Activated effector memory CD4-positive, alpha-beta T cell treated with Interleukin-2 at 50 U/mL for 16 hours (primary cell): ENCODE results near the gene BCAS4.

ENCODE experiments used
- DNase-seq: peaks from one replicate; pipeline ENCODE4 v3.0.0-alpha.2; 2020

Gene BCAS4

DNA sequence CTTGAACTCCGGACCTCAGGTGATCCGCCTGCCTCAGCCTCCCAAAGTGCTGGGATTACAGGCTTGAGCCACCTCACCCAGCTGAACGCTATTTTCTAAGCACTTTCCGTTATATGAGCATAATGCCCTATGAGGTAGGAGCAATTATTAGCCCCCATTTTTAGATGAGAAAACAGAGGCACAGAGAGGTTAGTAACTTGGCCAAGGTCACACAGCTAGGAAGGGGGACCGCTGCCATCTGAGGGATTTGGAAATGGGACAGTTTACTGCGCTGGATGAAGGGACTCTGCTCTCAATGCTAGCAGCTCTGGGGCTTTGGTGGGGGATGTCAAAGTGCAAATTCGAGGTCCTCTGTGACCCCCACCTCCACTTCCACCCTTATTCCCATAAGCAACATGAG is 62.5 kb downstream of the BCAS4 start:
- no peak for DNase-seq

DNA sequence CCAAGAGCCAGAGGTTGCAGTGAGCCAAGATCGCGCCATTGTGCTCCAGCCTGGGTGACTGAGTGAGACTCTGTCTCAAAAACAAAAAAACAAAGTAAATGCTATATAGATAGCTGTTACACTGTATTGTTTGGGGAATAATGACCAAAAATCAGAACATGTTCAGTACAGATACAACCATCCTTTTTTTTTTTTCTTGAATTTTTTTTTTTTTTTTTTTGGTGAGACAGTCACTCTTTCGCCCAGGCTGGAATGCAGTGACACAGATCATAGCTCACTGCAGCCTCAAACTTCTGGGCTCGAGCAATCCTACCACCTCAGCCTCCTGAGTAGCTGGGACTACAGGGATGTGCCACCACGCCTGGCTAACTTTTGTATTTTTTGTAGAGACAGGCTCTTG is 63.7 kb downstream of the BCAS4 start:
- no peak for DNase-seq

DNA sequence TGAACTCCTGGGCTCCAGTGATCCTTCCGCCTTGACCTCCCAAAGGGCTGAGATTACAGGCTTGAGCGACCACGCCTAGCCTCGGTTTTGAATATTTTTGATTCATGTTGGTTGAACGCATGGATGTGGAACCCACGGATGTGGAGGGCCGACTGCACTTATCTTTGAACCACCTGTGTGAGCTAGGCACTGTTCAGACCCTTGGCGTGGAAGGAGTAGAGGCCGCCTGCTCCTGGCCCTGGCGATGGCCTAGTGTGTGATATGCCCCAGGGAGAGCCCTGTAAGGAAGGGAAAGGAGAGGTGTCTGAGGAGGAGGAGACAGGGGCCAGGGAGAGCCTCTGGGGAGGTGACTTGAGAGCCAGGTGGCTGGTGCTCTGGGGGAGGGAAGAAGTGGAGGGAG is 64.3 kb downstream of the BCAS4 start:
- DNase-seq: no peak

DNA sequence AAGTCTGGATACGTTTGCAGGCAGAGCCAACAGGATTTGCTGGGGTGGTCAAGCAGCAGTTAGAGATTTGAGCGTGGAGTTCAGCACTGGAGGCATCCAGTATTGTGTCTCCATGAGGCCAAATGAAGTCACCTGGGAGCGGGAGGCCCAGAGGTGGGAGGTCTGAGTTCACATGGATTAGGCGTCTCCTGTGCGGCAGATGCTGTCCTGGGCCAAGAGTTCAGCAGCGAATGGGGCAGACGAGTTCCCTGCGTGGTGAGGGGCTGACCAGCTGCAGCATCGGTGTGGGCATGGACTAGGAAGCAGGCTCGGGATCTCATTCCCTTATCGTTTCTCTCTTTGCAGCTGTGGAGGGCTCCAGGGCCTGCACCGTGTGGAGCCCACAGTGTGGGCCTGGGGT is 66.2 kb downstream of the BCAS4 start:
- no peak for DNase-seq

DNA sequence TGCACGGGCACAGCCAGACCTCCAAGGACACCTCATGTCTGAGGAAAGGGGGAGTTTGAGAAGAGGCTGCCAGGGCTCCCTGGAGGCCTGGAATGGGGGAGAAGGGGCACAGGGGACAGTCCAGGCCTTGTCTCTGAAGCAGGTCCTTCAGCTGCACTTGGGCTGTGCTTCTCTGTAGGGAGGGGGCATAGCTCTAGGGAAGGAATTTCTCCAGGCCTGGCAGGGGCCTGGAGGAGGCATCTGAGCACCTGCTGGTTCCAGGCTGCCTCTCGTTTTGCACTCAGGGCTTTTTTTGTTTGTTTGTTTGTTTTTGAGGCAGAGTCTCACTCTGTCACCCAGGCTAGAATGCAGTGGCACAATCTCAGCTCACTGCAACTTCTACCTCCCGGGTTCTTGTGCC is 67.7 kb downstream of the BCAS4 start:
- no peak for DNase-seq

DNA sequence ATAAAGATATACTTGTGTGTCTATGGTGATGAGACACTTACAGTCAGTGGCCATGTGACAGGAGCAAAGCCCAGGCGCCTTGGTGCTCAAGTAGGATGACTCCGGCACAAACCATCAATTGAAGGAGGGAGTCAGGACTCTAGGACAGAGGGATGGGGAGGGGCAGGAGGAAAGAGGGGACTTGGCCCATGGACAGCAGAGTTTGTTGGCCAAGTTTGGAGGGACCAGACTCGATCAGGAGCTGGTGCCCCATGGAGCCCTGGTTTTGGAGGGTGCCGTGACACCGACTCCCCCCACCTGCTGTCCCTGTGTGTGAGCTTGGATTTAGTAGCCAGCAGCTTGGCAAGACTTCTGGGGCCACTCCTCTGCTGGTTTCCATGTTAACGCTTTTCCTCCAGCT is 70.3 kb downstream of the BCAS4 start:
- no peak for DNase-seq

DNA sequence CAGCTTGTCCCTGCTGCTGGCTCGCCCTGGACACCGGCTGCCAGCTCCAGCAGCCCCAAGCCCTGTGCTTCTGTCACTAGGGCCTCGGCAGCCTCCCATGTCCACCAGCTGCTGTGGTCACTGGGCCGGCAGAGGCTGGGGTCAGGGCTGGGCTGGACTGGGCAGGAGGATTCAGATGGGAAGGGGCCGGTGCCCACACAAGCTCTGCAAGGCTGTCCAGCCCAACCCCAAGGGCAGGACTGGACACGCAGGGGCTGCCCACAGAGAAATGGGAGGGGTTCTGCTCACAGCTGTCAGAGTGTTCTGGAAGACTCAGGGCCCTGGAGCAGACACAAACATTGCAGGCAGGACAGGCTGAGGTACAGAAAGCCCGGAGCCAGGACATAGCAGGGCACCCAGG is 70.7 kb downstream of the BCAS4 start:
- DNase-seq: no peak

DNA sequence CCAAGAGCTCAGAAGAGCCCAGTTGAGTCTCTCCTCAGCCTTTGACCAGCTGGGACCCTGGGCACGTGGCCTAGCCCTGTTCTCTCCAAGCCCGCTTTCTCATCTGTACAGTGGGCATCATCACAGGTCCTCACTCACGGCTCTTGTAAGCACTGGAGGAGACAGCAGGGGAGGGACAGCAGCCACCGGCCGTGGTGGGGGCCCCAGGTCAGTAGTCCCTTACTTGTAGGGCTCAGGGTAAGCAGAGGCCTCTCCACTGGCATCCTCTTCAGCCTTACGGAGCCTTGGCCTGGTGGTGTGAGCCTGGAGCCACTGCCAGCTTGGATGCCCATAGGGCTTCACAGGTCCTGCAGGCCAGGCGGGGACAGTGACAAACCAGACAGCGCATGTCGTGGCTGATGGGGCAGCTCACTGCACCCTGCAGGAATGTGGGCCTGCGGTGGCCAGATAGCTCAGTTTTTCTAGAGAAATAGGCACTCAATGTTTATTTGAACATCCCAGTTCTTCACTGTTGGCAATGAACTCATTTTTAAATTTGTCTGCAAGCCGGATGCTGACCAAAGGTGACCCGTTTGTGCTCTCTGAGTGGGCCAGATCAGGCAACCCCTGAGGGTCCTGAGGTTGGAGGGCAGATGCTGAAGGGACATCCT is 71.3 kb downstream of the BCAS4 start:
- DNase-seq: no peak

DNA sequence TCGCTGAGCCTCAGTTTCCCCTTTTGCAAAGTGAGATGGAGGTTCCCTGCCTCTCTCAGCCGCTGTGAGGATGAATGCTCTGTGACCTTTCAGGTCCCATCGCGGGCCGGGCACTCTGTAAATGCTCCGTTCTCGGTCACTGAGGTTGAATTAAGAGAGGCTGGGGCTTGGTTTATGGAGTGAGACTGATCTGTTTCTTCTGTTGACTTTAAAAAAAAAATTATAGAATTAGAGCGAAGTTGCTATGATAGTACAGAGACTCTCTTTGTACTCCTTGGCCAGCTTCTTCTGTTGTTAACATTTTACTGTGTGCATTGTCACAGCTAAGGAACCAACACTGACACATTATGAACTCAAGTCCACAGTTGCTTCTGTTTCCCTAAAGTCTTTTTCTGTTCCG is 72.0 kb downstream of the BCAS4 start:
- no peak for DNase-seq

DNA sequence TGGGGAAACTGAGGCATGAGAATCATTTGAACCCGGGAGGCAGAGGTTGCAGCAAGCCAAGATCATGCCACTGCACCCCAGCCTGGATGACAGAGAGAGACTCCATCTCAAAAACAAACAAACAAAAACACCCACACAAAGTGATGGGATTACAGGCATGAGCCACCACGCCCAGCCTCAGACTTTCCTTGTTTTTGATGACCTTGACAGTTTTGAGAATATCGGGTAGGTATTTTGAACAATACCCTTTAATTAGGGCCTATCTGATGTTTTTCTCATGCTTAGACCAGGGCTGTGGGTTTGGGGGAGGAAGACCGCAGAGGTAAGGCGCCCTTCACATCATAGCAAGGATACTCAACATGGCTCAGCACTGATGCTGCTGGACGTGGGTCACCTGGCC is 72.9 kb downstream of the BCAS4 start:
- DNase-seq: no peak

DNA sequence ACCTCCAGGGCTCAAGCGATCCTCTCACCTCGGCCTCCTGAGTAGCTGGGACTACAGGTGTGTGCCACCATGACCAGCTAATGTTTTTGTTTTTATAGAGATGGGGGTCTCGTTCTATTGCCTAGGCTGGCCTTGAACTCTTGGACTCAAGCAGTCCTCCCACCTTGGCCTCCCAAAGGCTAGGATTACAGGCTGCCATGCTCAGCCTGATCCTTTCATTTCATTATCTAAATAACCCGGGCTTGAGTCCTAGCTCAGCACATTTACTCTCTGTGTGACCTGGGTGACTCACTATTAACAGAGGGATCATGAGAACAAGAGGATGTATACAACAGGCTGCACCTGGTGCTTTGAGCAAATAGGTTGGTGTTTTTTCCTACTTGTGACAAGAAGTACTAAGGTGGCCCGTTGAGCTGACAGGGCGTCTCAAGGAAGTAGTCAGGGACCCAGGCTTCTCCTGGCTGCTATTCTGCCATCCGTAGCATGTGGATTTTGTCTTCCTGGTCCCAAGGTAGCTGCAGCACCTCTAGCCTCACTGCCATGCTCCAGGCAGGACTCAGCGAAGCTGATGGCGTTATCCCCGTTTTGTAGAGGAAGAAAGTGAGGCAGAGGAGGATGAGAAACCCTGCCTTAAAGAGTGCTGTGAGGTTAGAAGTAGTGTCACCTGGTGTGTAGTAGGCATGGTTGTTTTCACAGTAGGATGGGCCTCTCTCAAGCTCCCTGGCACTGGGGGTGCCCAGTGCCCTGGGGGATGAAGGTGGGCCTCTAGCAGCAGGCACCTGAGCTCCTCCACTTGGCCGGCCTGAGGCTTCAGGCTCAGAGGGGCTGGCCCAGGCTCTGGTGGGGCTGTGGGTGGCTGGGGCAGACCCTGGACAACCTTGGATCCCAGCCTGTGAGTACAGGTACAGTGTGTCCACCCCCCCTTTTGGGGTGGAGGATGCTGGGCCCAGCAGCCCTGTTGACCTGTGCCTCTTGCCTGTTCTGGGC is 73.9 kb downstream of the BCAS4 start:
- no peak for DNase-seq

DNA sequence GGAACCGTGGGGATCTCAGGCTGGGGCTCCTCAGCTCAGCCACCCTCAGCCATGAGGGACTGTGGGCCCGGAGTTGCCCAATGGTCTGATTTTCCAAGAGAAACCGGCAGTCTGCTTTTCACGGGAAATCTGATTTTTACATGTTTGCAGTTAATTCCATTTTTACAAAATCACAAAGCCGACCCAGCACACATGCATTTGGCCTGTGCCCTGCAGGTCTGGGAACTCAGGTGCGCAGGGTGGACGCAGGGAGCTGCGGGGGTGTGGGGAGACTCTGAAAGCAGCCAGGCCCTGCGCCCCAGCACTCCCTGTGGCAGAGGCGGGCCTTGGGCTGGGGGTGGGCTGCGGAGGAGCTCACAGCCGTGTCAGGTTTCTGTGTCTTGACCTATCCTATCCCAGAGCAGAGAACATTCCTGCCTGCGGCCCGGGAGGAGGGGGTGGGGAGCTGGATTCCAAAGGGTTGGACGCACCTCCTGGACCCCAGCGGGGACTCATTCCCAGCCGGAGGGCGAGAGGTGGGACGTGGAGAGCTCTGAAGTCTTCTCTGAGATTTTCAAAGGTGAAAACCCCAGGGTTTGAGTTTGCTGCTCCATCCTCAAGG is 75.8 kb downstream of the BCAS4 start:
- no peak for DNase-seq

DNA sequence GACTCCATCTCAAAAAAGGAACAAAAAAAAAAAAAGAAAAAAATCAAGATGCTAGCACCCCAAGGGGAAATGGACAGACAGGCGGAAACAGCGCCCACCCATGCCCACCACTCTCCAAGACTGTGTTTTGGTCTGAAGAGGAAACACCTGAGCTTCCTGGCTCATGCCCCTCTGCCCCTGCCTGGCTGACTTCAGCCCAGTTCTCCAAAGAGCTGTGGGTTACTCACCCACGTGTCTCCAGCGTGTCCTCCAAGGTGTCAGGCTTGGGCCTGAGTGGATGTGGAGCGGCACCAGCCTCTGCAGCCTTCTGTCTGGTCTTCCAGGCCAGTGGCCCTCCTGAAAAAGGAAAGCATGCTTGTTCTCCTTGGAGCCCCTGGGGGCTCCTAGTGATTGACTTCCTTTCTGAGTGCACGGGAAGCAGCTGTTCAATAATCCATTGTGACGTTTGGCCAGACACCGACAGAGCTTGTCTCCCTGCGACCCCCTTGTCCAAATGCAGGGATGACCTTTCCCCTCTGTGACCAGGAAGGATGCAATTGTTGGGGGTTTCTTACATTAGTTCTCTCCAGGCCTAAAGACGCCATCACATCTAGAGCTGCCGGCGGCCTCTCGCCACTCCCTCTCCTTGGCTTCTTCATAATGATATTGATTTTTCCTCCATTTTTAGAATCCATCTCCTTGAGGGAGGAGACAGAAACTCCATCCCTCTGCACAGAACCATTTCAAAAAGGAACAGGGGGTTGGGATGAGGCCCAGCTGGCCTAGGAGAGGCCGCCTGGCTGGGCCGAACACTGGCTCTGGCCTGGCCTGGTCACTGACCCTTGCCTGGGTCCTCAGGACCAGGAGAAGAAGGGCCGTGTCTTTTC is 77.9 kb downstream of the BCAS4 start:
- no peak for DNase-seq

DNA sequence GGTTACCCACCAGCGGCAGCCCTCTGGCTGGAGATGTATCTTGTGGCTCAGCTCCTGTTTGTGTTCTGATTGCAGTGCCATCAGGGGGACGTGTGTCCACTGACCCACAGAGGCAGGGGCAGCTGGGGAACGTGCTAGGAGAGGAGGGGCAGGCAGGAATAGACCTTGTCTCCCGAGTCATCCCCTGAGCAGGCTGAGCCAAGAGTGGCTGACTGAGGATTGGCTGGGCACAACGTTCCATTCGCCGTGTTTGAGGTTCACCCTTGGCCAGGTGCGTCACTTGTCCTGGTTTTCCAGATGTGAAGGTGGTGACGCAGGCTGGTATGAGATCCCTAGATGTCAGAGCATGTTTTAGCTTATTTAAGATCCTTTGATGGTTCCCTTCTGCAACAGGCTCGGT is 78.7 kb downstream of the BCAS4 start:
- DNase-seq: no peak

DNA sequence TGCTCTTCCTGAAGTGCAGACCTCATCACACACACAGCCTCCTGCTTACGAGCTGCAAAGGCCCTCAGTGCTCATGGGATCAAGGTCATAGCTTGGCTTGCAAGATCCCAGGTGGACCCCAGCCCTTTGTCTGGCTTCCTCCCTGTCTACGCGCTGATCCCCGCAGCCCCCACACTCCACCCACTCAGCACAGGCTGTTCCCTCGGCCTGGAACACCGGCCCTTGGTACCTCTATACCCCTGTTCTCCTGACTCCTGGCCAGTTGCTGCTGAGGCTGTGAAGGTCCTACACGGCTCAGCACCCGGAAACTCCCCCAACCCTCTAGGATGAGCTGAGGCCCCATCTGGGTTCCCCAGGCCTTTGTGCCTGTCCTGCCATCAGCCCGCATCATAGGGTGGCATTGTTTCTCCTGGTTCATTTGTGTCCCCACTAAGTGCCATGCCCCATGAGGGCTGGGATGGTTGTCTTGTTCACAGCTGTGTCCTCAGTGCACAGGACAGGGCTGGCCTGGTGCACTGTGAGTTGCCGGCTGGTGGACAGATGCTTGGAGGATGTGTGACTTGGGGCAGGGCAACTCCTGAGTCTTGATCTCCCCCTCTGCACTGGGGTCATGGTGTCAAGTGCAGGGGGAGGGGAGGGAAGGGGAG is 79.4 kb downstream of the BCAS4 start:
- no peak for DNase-seq

DNA sequence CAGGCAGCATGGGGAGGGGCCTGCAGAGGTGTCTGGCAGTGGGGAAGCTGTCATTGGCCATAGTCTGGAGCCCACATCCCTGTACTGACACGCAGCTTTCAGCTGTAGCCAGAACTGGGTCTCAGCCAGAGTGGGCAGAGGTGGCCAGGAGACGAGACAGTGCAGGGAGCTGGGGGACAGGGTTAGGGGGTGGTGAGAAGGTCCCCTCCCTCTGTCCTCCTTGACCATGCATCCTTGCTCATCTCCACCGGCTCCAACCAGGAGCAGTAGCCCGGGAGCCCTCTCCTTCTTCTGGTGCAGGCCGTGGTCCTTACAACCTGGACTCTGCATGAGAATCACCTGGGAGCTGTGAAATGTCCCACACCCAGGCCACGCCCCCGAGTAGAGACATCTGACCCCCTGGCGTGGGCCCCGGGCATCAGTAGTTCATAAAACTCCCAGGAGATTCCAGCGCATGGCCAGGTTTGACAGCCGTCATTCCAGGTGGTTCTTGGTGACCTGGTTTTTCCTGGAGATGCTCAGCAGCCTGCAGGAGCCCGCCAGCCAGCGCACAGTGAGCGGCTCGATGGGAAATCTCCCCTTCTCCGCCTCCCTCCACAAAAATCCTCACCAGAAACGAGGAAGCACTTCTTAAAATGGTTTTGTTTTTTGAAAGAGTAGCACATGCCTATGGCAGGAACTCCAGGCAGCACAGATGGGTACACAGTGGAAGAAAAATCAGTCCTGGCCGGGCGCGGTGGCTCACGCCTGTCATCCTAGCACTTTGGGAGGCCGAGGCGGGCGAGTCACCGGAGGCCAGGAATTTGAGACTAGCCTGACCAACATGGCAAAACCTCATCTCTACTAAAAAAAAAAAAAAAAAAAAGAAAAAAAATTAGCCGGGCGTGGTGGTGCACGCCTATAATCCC is 80.2 kb downstream of the BCAS4 start:
- no peak for DNase-seq

DNA sequence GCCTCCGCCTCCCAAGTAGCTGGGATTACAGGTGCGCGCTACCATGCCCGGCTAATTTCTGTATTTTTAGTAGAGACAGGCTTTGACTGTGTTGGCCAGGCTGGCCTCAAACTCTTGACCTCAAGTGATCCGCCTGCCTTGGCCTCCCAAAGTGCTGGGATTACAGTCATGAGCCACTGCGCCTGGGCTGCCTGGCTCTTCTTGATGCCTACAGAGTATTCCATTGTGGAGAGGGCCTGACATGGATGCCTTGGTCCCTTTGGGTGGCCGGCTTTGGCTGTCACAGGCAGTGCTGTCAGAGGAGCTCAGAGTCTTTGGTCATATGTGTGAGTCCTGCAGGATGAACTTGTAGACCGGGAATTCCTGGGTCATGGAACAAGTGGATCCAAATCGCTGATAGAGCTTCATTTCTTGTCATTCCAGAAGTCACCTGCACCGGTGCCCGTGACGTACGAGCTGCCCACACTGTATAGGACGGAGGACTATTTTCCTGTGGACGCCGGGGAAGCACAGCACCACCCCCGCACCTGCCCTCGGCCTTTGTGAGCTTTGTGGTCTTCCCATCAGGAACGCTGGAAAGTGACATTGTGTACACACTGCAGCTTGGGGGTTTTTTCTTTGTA is 81.3 kb downstream of the BCAS4 start:
- no peak for DNase-seq

DNA sequence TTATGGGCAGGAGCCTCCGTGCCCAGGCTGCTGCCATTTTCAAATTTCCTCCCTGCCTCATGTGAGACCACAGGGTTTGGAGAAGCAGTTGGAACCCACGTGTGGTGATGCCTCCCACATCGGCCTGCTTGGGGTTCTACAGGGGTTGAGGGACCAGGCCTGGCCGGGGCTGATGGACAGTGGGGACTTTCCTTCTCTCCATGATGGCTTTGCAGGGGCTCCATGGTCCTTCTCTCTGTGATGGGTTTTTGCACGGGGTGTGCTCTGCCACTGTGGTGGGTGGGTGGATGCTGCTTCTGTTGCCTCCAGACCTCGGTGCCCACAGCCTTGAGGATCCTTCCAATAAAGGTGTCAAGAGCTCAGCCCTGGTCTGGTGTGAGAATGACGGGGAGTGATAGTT is 82.0 kb downstream of the BCAS4 start:
- DNase-seq: no peak

DNA sequence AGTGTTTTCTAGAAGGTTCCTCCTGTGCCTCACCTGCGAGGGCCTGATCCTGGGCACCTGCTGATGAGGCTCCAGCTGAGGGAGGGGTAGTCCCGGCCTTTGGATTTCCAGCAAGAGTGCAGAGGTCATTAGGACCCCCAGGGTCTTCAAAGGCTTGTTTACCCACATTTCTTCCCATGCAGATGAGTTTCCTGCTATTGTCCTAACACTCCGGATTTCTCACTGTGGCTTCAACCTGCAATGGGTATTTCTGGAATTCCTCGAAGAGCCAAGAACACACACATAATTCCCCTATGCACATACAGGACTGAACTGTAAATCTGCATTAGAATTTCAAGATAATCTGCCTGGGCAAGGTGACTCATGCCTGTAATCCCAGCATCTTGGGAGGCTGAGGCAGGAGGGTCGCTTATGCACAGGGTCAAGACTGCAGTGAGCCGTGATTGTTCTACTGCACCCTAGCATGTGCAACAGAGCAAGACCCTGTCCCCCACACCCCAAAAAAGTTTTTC is 82.4 kb downstream of the BCAS4 start:
- no peak for DNase-seq

DNA sequence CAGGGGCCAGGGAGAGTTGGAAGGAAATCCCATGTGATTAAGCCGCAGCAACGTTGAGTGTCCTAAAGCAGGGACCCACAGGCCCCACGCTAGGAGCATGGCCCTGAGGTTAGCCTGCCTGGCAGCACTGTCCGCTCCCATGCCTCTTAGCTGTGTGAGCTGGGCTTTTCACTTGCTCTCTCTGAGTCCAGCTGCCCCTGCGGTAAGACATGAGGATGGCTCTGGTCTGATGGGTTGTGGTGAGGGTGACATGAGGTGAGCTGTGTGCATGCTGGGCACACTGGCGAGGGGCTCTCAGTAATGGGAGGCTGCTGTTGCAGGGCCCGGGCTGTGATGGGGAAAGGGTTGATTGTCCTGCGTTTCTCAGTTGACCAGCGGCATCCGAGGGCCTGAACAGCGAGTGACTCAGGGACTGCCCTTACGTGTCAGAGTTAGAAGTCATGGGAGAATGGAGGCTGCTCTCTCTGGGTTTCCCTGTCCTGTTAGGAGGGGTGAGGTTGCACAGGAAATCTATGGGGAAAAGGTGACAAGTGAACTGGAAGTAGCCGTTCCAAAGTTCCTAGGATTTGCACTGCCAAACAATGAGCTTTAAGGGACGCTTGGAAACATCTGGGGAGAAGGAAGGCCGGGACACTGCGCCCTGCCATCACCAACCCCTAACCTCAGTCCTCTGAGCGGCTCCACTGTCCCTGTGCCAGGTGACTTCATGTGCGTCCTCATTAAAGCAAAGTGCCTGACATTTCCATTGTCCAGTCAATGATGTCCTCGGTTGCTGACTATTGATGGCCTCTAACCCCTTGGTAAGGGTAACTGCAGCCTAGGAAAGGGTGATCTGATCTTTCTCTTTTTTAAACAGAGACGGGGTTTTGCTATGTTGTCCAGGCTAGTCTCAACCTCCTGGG is 85.0 kb downstream of the BCAS4 start:
- no peak for DNase-seq
